ENCODE results near the gene HPSE2.

- no peak for TF ChIP-seq ZBTB7A (CRISPR knock-in tag; IDR thresholded peaks at IDR 0.05)
- TF ChIP-seq THAP8 (CRISPR knock-in tag; IDR thresholded peaks at IDR 0.05; ENCODE audit: borderline replicate concordance), result no peak
- no peak for TF ChIP-seq MAZ (IDR thresholded peaks at IDR 0.05; ENCODE audit: borderline replicate concordance, low read depth, low read length)
- TF ChIP-seq MAZ (CRISPR knock-in tag; IDR thresholded peaks at IDR 0.05; ENCODE audit: low read depth), result no peak
- TF ChIP-seq ZNF280D (CRISPR knock-in tag; IDR thresholded peaks at IDR 0.05), result no peak
- no peak for TF ChIP-seq POLR2AphosphoS5 (IDR thresholded peaks at IDR 0.05; ENCODE audit: low read depth, low read length)
- TF ChIP-seq PCBP2 (optimal IDR thresholded peaks at IDR 0.05; ENCODE audit: low read depth, low read length, poor library complexity, severe bottlenecking), result no peak
- no peak for TF ChIP-seq CBFB (CRISPR knock-in tag; IDR thresholded peaks at IDR 0.05)
- no peak for TF ChIP-seq ZFP41 (CRISPR knock-in tag; IDR thresholded peaks at IDR 0.05; ENCODE audit: borderline replicate concordance)
- no peak for TF ChIP-seq CENPT (CRISPR knock-in tag; IDR thresholded peaks at IDR 0.05; ENCODE audit: low read depth)
Observed at GRCh38 chr10:98997596-98997995, 238.1 kb downstream of the HPSE2 start.
